ENCODE data around the gene TUBB2A.
"Not testable (repeated sequence)": the region's sequence is repeated elsewhere in the genome, so short reads cannot be mapped to it uniquely, and the experiment has no call there.

Gene TUBB2A

GRCh38 chr6:3179945-3180344 lies 22.6 kb upstream of the TUBB2A start:
- not testable (repeated sequence) for DNase-seq

GRCh38 chr6:3178666-3179065 lies 21.3 kb upstream of the TUBB2A start:
- not testable (repeated sequence) for DNase-seq

- no peak for DNase-seq
These were observed 19.4 kb upstream of the TUBB2A start for GRCh38 chr6:3176562-3177355.

- no peak for DNase-seq
These were observed 18.5 kb upstream of the TUBB2A start for GRCh38 chr6:3175715-3176402.

- DNase-seq, result not testable (repeated sequence)
These were observed 16.3 kb upstream of the TUBB2A start for GRCh38 chr6:3173636-3174089.

GRCh38 chr6:3172789-3173188 lies 15.4 kb upstream of the TUBB2A start:
- not testable (repeated sequence) for DNase-seq

- DNase-seq, result not testable (repeated sequence)
These were observed 14.2 kb upstream of the TUBB2A start for GRCh38 chr6:3171313-3172175.

- DNase-seq, result not testable (repeated sequence)
These were observed 13.3 kb upstream of the TUBB2A start for GRCh38 chr6:3170676-3171075.

- not testable (repeated sequence) for DNase-seq
These were observed 10.7 kb upstream of the TUBB2A start for GRCh38 chr6:3168046-3168445.

GRCh38 chr6:3166535-3167225 lies 9.3 kb upstream of the TUBB2A start:
- not testable (repeated sequence) for DNase-seq

- DNase-seq, result no peak
These were observed 8.5 kb upstream of the TUBB2A start for GRCh38 chr6:3165631-3166534.

GRCh38 chr6:3164388-3164787 lies 7.0 kb upstream of the TUBB2A start:
- no peak for DNase-seq

- DNase-seq, result peak; percentile 33
These were observed 5.9 kb upstream of the TUBB2A start for GRCh38 chr6:3163248-3163594.

GRCh38 chr6:3162565-3163247 lies 5.4 kb upstream of the TUBB2A start:
- DNase-seq, result peak; percentile 55

- no peak for DNase-seq
These were observed 4.7 kb upstream of the TUBB2A start for GRCh38 chr6:3162067-3162497.

- no peak for DNase-seq
These were observed 2.7 kb upstream of the TUBB2A start for GRCh38 chr6:3159805-3160781.

- DNase-seq, result peak; percentile 12
These were observed 887 bp downstream of the TUBB2A start for GRCh38 chr6:3156184-3157130.

- not testable (repeated sequence) for DNase-seq
These were observed 1.9 kb downstream of the TUBB2A start for GRCh38 chr6:3155416-3155815.
